Measurements from ENCODE around the gene STAT5B. TPM values are rescaled to one million over a fixed set of nuclear protein-coding genes. Genes with fewer than 3 reads are reported as not detected.

The STAT5B gene
- total and polyA plus RNA-seq, 2 of the 13 experiments (the other 11 are each of a cell fraction or from before 2014, with no cell fraction given): 21.0 to 42.8 TPM

- TF ChIP-seq, protein P1, sequence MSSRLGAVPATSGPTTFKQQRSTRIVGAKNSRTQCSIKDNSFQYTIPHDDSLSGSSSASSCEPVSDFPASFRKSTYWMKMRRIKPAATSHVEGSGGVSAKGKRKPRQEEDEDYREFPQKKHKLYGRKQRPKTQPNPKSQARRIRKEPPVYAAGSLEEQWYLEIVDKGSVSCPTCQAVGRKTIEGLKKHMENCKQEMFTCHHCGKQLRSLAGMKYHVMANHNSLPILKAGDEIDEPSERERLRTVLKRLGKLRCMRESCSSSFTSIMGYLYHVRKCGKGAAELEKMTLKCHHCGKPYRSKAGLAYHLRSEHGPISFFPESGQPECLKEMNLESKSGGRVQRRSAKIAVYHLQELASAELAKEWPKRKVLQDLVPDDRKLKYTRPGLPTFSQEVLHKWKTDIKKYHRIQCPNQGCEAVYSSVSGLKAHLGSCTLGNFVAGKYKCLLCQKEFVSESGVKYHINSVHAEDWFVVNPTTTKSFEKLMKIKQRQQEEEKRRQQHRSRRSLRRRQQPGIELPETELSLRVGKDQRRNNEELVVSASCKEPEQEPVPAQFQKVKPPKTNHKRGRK (CRISPR knock-in tag; IDR thresholded peaks at IDR 0.05): no peak
- TF ChIP-seq, protein P2, sequence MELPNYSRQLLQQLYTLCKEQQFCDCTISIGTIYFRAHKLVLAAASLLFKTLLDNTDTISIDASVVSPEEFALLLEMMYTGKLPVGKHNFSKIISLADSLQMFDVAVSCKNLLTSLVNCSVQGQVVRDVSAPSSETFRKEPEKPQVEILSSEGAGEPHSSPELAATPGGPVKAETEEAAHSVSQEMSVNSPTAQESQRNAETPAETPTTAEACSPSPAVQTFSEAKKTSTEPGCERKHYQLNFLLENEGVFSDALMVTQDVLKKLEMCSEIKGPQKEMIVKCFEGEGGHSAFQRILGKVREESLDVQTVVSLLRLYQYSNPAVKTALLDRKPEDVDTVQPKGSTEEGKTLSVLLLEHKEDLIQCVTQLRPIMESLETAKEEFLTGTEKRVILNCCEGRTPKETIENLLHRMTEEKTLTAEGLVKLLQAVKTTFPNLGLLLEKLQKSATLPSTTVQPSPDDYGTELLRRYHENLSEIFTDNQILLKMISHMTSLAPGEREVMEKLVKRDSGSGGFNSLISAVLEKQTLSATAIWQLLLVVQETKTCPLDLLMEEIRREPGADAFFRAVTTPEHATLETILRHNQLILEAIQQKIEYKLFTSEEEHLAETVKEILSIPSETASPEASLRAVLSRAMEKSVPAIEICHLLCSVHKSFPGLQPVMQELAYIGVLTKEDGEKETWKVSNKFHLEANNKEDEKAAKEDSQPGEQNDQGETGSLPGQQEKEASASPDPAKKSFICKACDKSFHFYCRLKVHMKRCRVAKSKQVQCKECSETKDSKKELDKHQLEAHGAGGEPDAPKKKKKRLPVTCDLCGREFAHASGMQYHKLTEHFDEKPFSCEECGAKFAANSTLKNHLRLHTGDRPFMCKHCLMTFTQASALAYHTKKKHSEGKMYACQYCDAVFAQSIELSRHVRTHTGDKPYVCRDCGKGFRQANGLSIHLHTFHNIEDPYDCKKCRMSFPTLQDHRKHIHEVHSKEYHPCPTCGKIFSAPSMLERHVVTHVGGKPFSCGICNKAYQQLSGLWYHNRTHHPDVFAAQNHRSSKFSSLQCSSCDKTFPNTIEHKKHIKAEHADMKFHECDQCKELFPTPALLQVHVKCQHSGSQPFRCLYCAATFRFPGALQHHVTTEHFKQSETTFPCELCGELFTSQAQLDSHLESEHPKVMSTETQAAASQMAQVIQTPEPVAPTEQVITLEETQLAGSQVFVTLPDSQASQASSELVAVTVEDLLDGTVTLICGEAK (IDR thresholded peaks at IDR 0.05): no peak
- TF ChIP-seq, protein P2 (CRISPR knock-in tag; IDR thresholded peaks at IDR 0.05): no peak
- TF ChIP-seq ARID2 (CRISPR knock-in tag; IDR thresholded peaks at IDR 0.05; ENCODE audit: borderline replicate concordance) (no peak), ELF4 (CRISPR knock-in tag; IDR thresholded peaks at IDR 0.05; ENCODE audit: borderline replicate concordance) (no peak), ZNF83 (CRISPR knock-in tag; IDR thresholded peaks at IDR 0.05; ENCODE audit: borderline replicate concordance) (no peak), MZF1 (CRISPR knock-in tag; IDR thresholded peaks at IDR 0.05; ENCODE audit: borderline replicate concordance) (no peak), ZSCAN25 (CRISPR knock-in tag; IDR thresholded peaks at IDR 0.05) (no peak), ZNF616 (CRISPR knock-in tag; IDR thresholded peaks at IDR 0.05; ENCODE audit: low read depth) (no peak), HOXA5 (CRISPR knock-in tag; IDR thresholded peaks at IDR 0.05) (no peak), ZNF230 (CRISPR knock-in tag; IDR thresholded peaks at IDR 0.05) (no peak), ZNF75D (CRISPR knock-in tag; IDR thresholded peaks at IDR 0.05; ENCODE audit: borderline replicate concordance) (no peak), HNRNPK (IDR thresholded peaks at IDR 0.05; ENCODE audit: low read depth, low read length, poor library complexity, severe bottlenecking) (no peak), ATF5 (CRISPR knock-in tag; IDR thresholded peaks at IDR 0.05; ENCODE audit: low read depth) (no peak)
- TF ChIP-seq, protein P3, sequence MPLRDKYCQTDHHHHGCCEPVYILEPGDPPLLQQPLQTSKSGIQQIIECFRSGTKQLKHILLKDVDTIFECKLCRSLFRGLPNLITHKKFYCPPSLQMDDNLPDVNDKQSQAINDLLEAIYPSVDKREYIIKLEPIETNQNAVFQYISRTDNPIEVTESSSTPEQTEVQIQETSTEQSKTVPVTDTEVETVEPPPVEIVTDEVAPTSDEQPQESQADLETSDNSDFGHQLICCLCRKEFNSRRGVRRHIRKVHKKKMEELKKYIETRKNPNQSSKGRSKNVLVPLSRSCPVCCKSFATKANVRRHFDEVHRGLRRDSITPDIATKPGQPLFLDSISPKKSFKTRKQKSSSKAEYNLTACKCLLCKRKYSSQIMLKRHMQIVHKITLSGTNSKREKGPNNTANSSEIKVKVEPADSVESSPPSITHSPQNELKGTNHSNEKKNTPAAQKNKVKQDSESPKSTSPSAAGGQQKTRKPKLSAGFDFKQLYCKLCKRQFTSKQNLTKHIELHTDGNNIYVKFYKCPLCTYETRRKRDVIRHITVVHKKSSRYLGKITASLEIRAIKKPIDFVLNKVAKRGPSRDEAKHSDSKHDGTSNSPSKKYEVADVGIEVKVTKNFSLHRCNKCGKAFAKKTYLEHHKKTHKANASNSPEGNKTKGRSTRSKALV (CRISPR knock-in tag; IDR thresholded peaks at IDR 0.05): no peak
Observed at GRCh38 chr17:42224651-42225050, 51.5 kb downstream of the STAT5B start (continued).
